Measurements from ENCODE around the gene RYR2. TPM values are rescaled to one million over a fixed set of nuclear protein-coding genes. Genes with fewer than 3 reads are reported as not detected.

RYR2 gene
- total and polyA plus RNA-seq, 2 of the 8 experiments (the other 6 are each of a cell fraction or from before 2014, with no cell fraction given), result 1.3 to 4.4 TPM

GRCh38 chr1:237071641-237072420 is 29.8 kb downstream of the RYR2 start:
- TF ChIP-seq CBX8 (IDR thresholded peaks at IDR 0.05; ENCODE audit: borderline replicate concordance, low read depth, low read length), result no peak
- peaks cover 0 to 14% of the 10 kb centered on the region in 2 experiments; a peak in 3 of 4 replicates for H3K79me2 ChIP-seq (ENCODE audit: control insufficient read depth in 1 of 2, insufficient read depth in 2 of 2, low read length in 2 of 2)
- POLR2A ChIA-PET (ENCODE audit: partially characterized antibody), result no interaction called here

More at GRCh38 chr1:237071641-237072420, 29.8 kb downstream of the RYR2 start:
- Histone ChIP-seq H3K9me3 (ENCODE audit: insufficient read depth in 2 of 2, low read depth in 1 of 2, low read length in 1 of 2) (no peaks in the 10 kb centered on the region), H3K4me3 (ENCODE audit: extremely low read depth in 1 of 4, insufficient read depth in 2 of 4, low read depth in 3 of 4, low read length in 4 of 4) (no peak overlapping the region), H3K23me2 (ENCODE audit: low read depth, low read length) (no peaks in the 10 kb centered on the region), H4K5ac (ENCODE audit: insufficient read length, low read depth, low read length) (no peak overlapping the region), H2AK5ac (ENCODE audit: low read depth, low read length) (no peak overlapping the region), H3K9ac (replicated peaks in 1 of 4; ENCODE audit: extremely low read depth in 1 of 4, low read depth in 3 of 4, low read length in 3 of 4) (no peak overlapping the region), H3K4ac (replicated peaks; ENCODE audit: insufficient read length, low read depth, low read length) (no peak overlapping the region), H4K91ac (replicated peaks; ENCODE audit: insufficient read length, low read length) (no peak overlapping the region), H3K27ac (ENCODE audit: low read depth, low read length) (no peak overlapping the region; the same call in 1 of the 2 replicates), H2BK12ac (ENCODE audit: low read depth, low read length) (no peak overlapping the region), H4K20me1 (replicated peaks in 1 of 2; ENCODE audit: control insufficient read depth in 1 of 2, insufficient read depth in 2 of 2, low read length in 2 of 2) (no peaks in the 10 kb centered on the region), H3K23ac (ENCODE audit: insufficient read length) (no peak overlapping the region), H3K4me2 (ENCODE audit: insufficient read depth in 1 of 2, low read depth in 2 of 2, low read length in 2 of 2) (no peak overlapping the region), H3K27me3 (replicated peaks in 1 of 4; ENCODE audit: control insufficient read depth in 3 of 4, extremely low read depth in 1 of 4, insufficient read depth in 3 of 4, low read length in 3 of 4) (no peaks in the 10 kb centered on the region), H3K18ac (ENCODE audit: extremely low read depth, low read length) (no peak overlapping the region), H2AFZ (ENCODE audit: low read length) (no peak overlapping the region), H3K56ac (replicated peaks; ENCODE audit: insufficient read length, low read depth, low read length) (no peak overlapping the region), H2BK20ac (ENCODE audit: low read length) (no peak overlapping the region), H2BK5ac (ENCODE audit: low read depth, low read length) (no peak overlapping the region), H4K8ac (ENCODE audit: extremely low read depth, insufficient read depth, low read length) (peak overlapping the region; percentile 57; the same call in 1 of the 2 replicates), H3K14ac (ENCODE audit: insufficient read length) (no peak overlapping the region), H2BK15ac (ENCODE audit: low read length) (no peak overlapping the region), H2BK120ac (replicated peaks; ENCODE audit: low read depth, low read length) (no peak overlapping the region), H3K79me1 (ENCODE audit: low read depth, low read length) (peaks cover 2% of the 10 kb centered on the region; the same call in 1 of the 2 replicates), H3K36me3 (ENCODE audit: control insufficient read depth in 2 of 4, insufficient read depth in 4 of 4, low read length in 3 of 4) (no peaks in the 10 kb centered on the region), H3K4me1 (replicated peaks in 1 of 4; ENCODE audit: control insufficient read depth in 3 of 4, insufficient read depth in 4 of 4, low read length in 3 of 4) (peaks cover 0 to 3% (median 2%) of the 10 kb centered on the region in 4 experiments; a peak in 2 of 7 replicates)
- DNase-seq (ENCODE audit: low read depth in 1 of 2, low spot score in 2 of 2), result no peak
- 89% methylated on average over 22 of the region's 25 CpGs; no CpG with 5 or more reads in 1 of the 2 experiments for WGBS, 2 experiments (ENCODE audit: extremely low coverage in 1 of 2, insufficient coverage in 1 of 2, insufficient read length in 1 of 2, insufficient replicate concordance in 2 of 2, low coverage in 1 of 2, low lambda C conversion rate in 2 of 2, missing lambda C conversion rate in 1 of 2)
- CTCF ChIA-PET (ENCODE audit: partially characterized antibody), result interaction anchor here (1.3 kb wide), 1 partner anchor 29 kb away, joined by 5 read pairs; the partner anchor contains the start of gene RYR2
- no peak for FAIRE-seq
